Skeletal muscle satellite cell (primary cell): ENCODE data around the gene POLDIP2.

ENCODE experiments used
- H3K27me3 ChIP-seq: 2 replicates; pipeline ENCODE4 v1.7.0; 2013; ENCODE audit warnings: low read length; ENCODE audit not compliant: control insufficient read depth, insufficient read depth
- H3K36me3 ChIP-seq: 2 replicates; pipeline ENCODE4 v1.7.0; 2013; ENCODE audit warnings: mild to moderate bottlenecking, control low read depth, low read length; ENCODE audit not compliant: insufficient read depth
- H3K4me1 ChIP-seq: 2 replicates; pipeline ENCODE4 v1.7.0; 2013; ENCODE audit warnings: low read length; ENCODE audit not compliant: control insufficient read depth, insufficient read depth
- H3K4me2 ChIP-seq: 2 replicates; pipeline ENCODE4 v1.7.0; 2013; ENCODE audit warnings: mild to moderate bottlenecking, low read length
- H3K4me3 ChIP-seq: 2 replicates; pipeline ENCODE4 v1.7.0; 2013; ENCODE audit warnings: low read length
- H3K9ac ChIP-seq: 2 replicates; pipeline ENCODE4 v1.7.0; 2013; ENCODE audit warnings: mild to moderate bottlenecking, low read depth, low read length, moderate library complexity
- H3K9me3 ChIP-seq: replicated peaks from 2 replicates; pipeline ENCODE4 v1.7.0; 2013; ENCODE audit warnings: mild to moderate bottlenecking, control low read depth, low read length

Gene POLDIP2

GRCh38 chr17:28397687-28398279 is 40.5 kb upstream of the POLDIP2 start:
- Histone ChIP-seq H3K4me3 (no peak overlapping the region), H3K9me3 (no peaks in the 10 kb centered on the region), H3K9ac (no peak overlapping the region), H3K27me3 (no peaks in the 10 kb centered on the region), H3K4me2 (no peak overlapping the region), H3K4me1 (peaks cover 7% of the 10 kb centered on the region), H3K36me3 (no peaks in the 10 kb centered on the region)

GRCh38 chr17:28397275-28397674 is 39.9 kb upstream of the POLDIP2 start:
- peaks cover 7% of the 10 kb centered on the region for H3K4me1 ChIP-seq

GRCh38 chr17:28396635-28397239 is 39.4 kb upstream of the POLDIP2 start:
- H3K4me3 ChIP-seq, result no peak overlapping the region
- H3K9me3 ChIP-seq, result no peaks in the 10 kb centered on the region
- H3K9ac ChIP-seq, result no peak overlapping the region
- no peak overlapping the region for H3K4me2 ChIP-seq
- H3K36me3 ChIP-seq, result no peaks in the 10 kb centered on the region
- no peaks in the 10 kb centered on the region for H3K27me3 ChIP-seq
- H3K4me1 ChIP-seq, result peaks cover 7% of the 10 kb centered on the region

More at GRCh38 chr17:28397275-28397674, 39.9 kb upstream of the POLDIP2 start:
- no peak overlapping the region for H3K4me2 ChIP-seq
- no peaks in the 10 kb centered on the region for H3K9me3 ChIP-seq
- H3K4me3 ChIP-seq, result no peak overlapping the region
- no peak overlapping the region for H3K9ac ChIP-seq
- H3K27me3 ChIP-seq, result no peaks in the 10 kb centered on the region
- no peaks in the 10 kb centered on the region for H3K36me3 ChIP-seq

- Histone ChIP-seq H3K27me3 (no peaks in the 10 kb centered on the region), H3K36me3 (peaks cover 4% of the 10 kb centered on the region), H3K9me3 (no peaks in the 10 kb centered on the region), H3K4me3 (no peak overlapping the region), H3K4me2 (no peak overlapping the region), H3K9ac (no peak overlapping the region), H3K4me1 (peaks cover 7% of the 10 kb centered on the region)
These were observed 38.6 kb upstream of the POLDIP2 start for GRCh38 chr17:28395968-28396367.

GRCh38 chr17:28395426-28395825 is 38.1 kb upstream of the POLDIP2 start:
- H3K4me1 ChIP-seq, result peaks cover 7% of the 10 kb centered on the region
- no peak overlapping the region for H3K4me3 ChIP-seq
- H3K27me3 ChIP-seq, result no peaks in the 10 kb centered on the region
- H3K9me3 ChIP-seq, result no peaks in the 10 kb centered on the region
- H3K9ac ChIP-seq, result no peak overlapping the region
- no peak overlapping the region for H3K4me2 ChIP-seq
- peaks cover 10% of the 10 kb centered on the region for H3K36me3 ChIP-seq

GRCh38 chr17:28394337-28395116 is 37.2 kb upstream of the POLDIP2 start:
- Histone ChIP-seq H3K27me3 (no peaks in the 10 kb centered on the region), H3K4me2 (no peak overlapping the region), H3K36me3 (peaks cover 14% of the 10 kb centered on the region)

GRCh38 chr17:28392491-28392890 is 35.2 kb upstream of the POLDIP2 start:
- H3K36me3 ChIP-seq, result peaks cover 17% of the 10 kb centered on the region
- H3K4me2 ChIP-seq, result no peak overlapping the region
- no peaks in the 10 kb centered on the region for H3K27me3 ChIP-seq
- no peaks in the 10 kb centered on the region for H3K9me3 ChIP-seq
- H3K4me3 ChIP-seq, result no peak overlapping the region
- no peaks in the 10 kb centered on the region for H3K4me1 ChIP-seq
- no peak overlapping the region for H3K9ac ChIP-seq

More at GRCh38 chr17:28394337-28395116, 37.2 kb upstream of the POLDIP2 start:
- Histone ChIP-seq H3K9me3 (no peaks in the 10 kb centered on the region), H3K9ac (no peak overlapping the region), H3K4me1 (peaks cover 7% of the 10 kb centered on the region), H3K4me3 (no peak overlapping the region)

- Histone ChIP-seq H3K9me3 (no peaks in the 10 kb centered on the region), H3K4me3 (no peak overlapping the region), H3K9ac (no peak overlapping the region), H3K27me3 (no peaks in the 10 kb centered on the region), H3K4me1 (no peaks in the 10 kb centered on the region), H3K36me3 (peaks cover 17% of the 10 kb centered on the region), H3K4me2 (no peak overlapping the region)
These were observed 34.1 kb upstream of the POLDIP2 start for GRCh38 chr17:28391401-28391800.

GRCh38 chr17:28390984-28391383 is 33.7 kb upstream of the POLDIP2 start:
- H3K4me1 ChIP-seq, result no peaks in the 10 kb centered on the region
- H3K4me3 ChIP-seq, result no peak overlapping the region
- H3K9me3 ChIP-seq, result no peaks in the 10 kb centered on the region
- no peak overlapping the region for H3K9ac ChIP-seq
- peaks cover 17% of the 10 kb centered on the region for H3K36me3 ChIP-seq
- H3K27me3 ChIP-seq, result no peaks in the 10 kb centered on the region
- no peak overlapping the region for H3K4me2 ChIP-seq

GRCh38 chr17:28390563-28390962 is 33.2 kb upstream of the POLDIP2 start:
- no peaks in the 10 kb centered on the region for H3K9me3 ChIP-seq
- no peak overlapping the region for H3K4me2 ChIP-seq
- H3K27me3 ChIP-seq, result no peaks in the 10 kb centered on the region
- peaks cover 17% of the 10 kb centered on the region for H3K36me3 ChIP-seq
- no peak overlapping the region for H3K4me3 ChIP-seq
- no peaks in the 10 kb centered on the region for H3K4me1 ChIP-seq
- no peak overlapping the region for H3K9ac ChIP-seq

GRCh38 chr17:28390141-28390540 is 32.8 kb upstream of the POLDIP2 start:
- H3K4me3 ChIP-seq, result no peak overlapping the region
- no peaks in the 10 kb centered on the region for H3K9me3 ChIP-seq
- H3K36me3 ChIP-seq, result peaks cover 17% of the 10 kb centered on the region
- no peaks in the 10 kb centered on the region for H3K4me1 ChIP-seq
- no peak overlapping the region for H3K9ac ChIP-seq
- H3K4me2 ChIP-seq, result no peak overlapping the region
- H3K27me3 ChIP-seq, result no peaks in the 10 kb centered on the region
